RCC 7860 (cell line): ENCODE results near the gene RAP1GDS1.
A peak's percentile ranks its signal among the peaks of the same experiment; 100 is the strongest.

Experiments
- DNase-seq: peaks from one replicate; pipeline ENCODE4 v3.0.0-alpha.2; 2015; ENCODE audit warnings: low spot score
- FAIRE-seq: peaks from 2 replicates; lab custom pipeline; 2012; peaks lifted over from hg19 to GRCh38; lab: Jason Lieb, UNC

Gene RAP1GDS1, protein sequence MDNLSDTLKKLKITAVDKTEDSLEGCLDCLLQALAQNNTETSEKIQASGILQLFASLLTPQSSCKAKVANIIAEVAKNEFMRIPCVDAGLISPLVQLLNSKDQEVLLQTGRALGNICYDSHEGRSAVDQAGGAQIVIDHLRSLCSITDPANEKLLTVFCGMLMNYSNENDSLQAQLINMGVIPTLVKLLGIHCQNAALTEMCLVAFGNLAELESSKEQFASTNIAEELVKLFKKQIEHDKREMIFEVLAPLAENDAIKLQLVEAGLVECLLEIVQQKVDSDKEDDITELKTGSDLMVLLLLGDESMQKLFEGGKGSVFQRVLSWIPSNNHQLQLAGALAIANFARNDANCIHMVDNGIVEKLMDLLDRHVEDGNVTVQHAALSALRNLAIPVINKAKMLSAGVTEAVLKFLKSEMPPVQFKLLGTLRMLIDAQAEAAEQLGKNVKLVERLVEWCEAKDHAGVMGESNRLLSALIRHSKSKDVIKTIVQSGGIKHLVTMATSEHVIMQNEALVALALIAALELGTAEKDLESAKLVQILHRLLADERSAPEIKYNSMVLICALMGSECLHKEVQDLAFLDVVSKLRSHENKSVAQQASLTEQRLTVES

GRCh38 chr4:98260579-98261404 is at the start of gene RAP1GDS1:
RAP1GDS1 (plus strand) TSS chr4:98261384; CDS start chr4:98261566, 182 bp downstream.
- peak; percentile 85 for DNase-seq
- no peak for FAIRE-seq

- FAIRE-seq (no peak), DNase-seq (no peak)
Observed at GRCh38 chr4:98222306-98222705, 38.9 kb upstream of the RAP1GDS1 start.

- no peak for DNase-seq
- no peak for FAIRE-seq
Observed at GRCh38 chr4:98226396-98226795, 34.8 kb upstream of the RAP1GDS1 start.

GRCh38 chr4:98230961-98231360 is 30.2 kb upstream of the RAP1GDS1 start:
- no peak for DNase-seq
- no peak for FAIRE-seq

GRCh38 chr4:98232202-98232601 is 29.0 kb upstream of the RAP1GDS1 start:
- FAIRE-seq (no peak), DNase-seq (no peak)

- FAIRE-seq (no peak), DNase-seq (no peak)
Observed at GRCh38 chr4:98237204-98237603, 24.0 kb upstream of the RAP1GDS1 start.

GRCh38 chr4:98242063-98242462 is 19.1 kb upstream of the RAP1GDS1 start:
- DNase-seq: no peak
- FAIRE-seq: no peak

- no peak for FAIRE-seq
- no peak for DNase-seq
Observed at GRCh38 chr4:98242538-98242937, 18.6 kb upstream of the RAP1GDS1 start.

- DNase-seq (no peak), FAIRE-seq (no peak)
Observed at GRCh38 chr4:98245226-98245625, 16.0 kb upstream of the RAP1GDS1 start.

GRCh38 chr4:98248934-98249333 is 12.2 kb upstream of the RAP1GDS1 start:
- DNase-seq: no peak
- FAIRE-seq: no peak

DNA sequence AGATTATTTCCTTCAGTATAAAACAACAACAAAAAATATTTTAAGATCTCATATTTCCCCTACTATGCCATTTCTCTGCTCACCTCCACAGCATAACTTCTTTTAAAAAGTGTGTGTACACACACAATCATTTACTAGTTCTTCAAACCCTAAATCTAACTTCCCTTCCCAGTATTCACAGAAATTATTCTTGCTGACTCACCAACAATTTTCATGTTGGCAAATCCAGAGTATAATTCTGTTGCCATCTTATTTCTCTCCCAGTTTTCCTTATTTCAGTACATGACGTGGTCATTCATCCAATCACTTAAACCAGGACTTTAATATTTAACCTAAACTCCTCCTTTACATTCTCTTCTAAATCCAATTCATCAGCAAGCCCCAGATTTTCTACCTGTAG is 11.4 kb upstream of the RAP1GDS1 start:
- DNase-seq: no peak
- FAIRE-seq: no peak

DNA sequence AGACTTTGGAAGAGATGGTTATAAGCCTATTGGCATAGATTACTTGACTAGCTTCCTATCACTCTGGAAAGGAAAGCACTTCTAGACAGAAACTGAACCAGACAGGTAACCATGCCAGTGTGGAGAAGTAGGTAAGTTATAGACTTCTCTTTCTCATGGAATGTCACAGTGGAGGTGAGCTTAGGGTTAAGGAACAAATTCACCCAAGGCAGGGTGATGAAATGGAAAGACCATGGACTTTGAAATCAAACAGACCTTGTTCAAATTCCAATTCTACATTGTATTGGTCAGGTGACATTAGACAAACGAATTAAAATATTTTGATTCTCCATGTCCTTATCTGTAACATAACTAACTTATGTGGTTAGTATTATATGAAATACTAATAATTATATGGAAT is 7.7 kb upstream of the RAP1GDS1 start:
- FAIRE-seq (no peak), DNase-seq (no peak)

DNA sequence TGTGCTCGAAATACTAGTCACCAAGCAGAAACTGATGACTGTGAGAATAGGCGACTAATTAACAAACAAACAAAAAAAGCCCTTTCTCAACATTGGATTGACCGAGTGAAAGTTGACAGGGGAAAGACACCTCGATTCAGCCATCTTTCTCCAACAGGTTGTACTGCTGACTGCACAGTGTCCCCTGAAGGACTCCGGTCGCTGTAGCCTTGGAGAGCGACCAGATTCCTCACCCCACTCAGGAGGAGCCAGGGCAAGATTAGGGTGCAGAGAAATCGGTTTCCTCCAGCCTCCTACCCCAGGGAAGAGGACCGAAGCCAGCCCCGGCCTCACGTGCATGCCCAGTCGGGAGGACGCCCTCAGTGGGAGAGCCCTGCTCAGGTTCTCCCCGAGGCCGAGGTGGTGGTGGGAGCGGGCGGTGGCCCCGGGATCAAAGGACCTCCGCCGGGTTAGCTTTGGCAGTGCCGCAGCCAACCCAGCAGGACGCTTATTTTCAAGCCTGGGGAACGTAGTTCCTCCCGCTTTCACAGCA is 1.1 kb upstream of the RAP1GDS1 start:
- no peak for DNase-seq
- no peak for FAIRE-seq

DNA sequence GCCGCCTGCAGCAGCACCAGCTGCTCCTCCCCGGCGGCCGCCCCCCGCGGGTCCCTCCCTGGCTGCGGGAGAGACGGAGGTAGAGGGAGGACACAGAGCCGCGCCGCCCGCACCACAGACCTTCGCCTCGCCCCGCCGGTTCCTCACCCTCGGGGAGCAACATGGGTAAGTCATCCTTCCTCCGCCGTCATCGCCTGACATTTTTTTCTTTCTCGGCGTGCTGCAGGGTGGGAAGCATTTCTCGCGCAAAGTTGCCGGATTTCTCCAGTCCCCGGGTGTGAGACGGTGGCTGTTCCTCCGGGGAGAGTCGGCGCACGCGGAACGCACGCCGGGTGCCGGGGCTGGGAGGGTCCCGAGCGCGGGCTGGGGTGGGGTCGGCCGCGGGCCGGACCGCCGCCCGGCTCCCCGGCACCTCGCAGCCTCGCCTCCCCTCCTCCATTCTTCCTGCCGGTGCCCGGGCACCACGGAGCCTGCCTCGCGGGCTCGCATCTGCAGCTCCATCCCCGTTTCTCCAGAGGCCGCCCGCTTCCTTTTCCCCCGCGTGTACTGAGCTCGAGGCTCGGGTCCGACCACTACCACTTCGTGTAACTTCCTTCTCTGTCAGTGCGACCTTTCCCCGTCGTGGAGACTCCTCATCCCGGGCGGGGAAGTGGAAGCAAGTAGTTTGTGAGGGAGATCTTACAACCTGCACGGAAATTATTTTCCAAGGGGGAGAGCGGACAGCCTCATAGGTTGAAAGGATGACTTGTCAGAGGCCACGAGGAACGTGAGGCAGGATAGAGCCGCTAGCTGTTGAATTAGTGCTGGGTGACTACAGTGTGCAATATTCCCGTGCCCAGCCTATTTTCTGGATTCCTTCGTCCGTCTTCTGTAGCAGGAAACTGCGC is 464 bp downstream of the RAP1GDS1 start:
- DNase-seq (peak; percentile 46), FAIRE-seq (no peak)

DNA sequence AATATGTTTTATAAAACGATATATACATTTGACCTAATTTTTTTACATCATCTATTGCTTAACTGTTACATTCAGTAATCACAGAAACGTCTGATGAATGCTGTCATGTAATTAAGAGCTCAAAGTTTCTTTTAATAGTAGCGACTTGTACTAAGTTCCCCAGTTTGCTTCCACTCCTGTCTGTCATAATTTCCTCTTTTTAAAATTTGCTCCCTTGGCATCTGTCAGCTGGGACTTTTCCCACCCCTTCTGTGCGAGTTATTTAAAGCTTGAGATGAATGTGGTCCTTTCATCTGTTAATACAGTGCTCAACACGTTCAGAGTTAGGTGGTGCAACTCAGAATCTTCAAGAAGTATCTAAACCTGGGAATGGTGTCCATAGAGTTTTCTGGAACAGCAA is 1.2 kb downstream of the RAP1GDS1 start:
- DNase-seq (no peak), FAIRE-seq (no peak)

DNA sequence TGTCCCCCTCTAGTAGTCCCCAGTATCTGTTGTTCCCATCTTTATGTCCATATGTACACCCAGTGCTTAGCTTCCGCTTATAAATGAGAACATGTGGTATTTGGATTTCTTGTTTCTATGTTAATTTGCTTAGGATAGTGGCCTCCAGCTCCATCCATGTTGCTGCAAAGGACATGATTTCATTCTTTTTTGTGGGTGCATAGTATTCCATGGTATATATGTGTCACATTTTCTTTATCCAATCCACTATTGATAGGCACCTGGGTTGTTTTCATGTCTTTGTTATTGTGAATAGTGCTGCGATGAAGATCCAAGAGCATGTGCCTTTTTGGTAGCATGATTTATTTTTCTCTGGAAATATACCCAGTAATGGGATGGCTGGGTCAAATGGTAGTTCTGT is 6.3 kb downstream of the RAP1GDS1 start:
- FAIRE-seq (no peak), DNase-seq (no peak)

DNA sequence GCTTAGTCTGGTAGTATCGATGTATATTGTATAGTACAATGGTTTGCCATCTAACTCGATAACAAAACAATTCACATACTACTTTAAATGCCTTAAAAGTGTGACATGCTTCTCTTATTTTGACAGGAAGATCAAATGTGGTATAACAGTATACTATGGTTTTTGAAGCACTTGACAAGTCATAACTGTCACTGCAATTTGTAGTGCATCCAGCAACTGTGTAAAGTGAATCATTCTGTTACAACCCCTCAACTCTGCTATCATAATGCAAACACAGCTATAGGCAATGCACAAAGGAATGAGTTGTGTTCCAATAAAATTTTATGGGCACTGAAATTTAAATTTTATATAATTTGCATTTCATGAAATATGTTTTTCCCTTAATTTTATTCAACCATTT is 14.0 kb downstream of the RAP1GDS1 start:
- no peak for DNase-seq
- no peak for FAIRE-seq

DNA sequence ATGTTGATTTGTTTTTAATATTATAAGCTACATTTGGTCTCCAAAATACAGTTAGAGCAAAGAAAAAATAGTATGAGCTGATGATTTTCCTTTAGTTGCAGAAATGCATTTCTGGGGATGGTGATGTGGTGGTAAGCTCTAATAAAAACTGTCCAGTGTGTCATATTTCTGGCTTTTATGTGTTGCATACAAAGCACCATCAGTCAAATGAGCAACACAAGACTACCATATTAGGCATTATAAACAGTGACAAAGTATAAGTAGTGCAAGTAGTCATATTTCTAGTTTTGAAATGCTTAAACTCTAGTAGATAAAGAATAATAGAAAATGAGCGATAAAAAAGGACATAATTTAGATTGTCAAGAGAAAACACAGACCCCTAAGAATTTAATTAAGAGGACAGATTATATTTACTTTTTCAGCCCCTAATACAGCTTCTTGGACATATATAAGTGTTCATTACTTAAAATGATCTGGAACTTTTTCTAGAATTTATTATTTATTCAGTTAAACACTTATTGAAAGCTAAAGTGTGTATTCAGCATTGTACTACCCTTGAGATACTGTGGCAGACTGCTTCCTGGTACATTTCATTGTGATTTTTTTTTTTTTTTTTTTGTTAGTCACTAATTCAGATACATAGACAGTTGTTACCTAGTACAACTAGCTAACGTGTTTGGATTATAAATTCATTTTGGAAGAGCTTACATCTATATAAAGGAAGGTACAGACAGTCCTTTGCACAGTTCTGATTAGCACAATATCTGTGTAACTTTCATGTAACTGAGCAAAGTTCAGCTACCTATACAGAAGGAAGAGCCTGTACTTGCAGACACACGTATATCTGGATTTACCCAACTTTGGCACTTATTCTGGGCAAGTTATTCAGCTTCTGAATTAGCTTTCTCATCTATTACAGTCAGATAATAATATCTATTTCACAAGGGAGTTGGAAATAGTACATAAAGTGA is 22.3 kb downstream of the RAP1GDS1 start:
- DNase-seq: no peak

GRCh38 chr4:98284640-98285046 is 23.5 kb downstream of the RAP1GDS1 start:
- DNase-seq (peak; percentile 67), FAIRE-seq (peak; percentile 76)

More for the DNA sequence above, 22.3 kb downstream of the RAP1GDS1 start:
- FAIRE-seq: no peak
